ENCODE data around the gene AQP12A.

AQP12A gene

DNA sequence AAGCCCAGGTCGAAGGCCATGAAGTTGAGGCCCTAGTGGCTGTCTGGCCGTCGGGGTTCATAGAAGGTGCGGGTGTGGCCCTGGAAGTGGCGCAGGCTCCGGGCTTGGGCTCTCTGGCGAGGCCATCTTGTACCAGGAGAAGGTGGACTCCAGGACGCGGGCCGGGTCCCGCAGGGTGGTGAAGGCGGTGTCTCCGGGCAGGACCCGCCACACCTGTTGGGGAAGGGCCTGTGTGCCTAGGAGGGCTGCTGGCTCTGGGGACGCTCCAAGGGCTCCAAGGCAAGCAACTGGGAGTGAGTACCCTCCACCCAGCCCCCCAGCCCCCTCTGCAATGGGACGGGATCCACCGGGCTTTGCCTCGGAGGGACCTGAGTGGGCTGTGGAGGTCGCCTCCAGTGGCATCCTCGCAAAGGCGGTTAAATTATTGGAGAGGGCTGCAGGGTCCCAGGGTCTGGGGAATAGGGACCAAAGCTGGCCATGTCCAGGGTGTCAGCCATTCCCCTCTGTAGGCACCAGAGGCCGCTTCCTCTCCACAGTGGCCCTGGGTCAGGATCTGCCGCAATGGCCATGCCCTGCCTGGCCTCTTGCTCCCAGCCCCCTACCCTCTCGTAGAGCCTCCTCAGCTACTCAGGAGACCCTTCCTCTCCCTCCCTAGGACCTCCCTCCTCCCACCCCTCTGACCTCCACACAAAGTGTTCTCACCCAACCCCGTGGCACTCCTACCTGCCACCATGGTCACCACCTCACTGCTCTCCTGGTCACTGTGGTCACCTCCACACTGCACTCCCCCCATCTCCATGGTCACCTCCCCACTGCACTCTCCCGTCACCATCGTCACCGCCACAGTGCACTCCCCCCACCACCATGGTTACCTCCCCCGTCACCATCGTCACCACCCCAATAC, 10.3 kb downstream of the AQP12A start:
- no CpG with 5 or more reads among the region's 30 CpGs for WGBS, 2 donors (ENCODE audit: extremely low coverage in 2 of 2, insufficient read length in 2 of 2, insufficient replicate concordance in 1 of 2)
- H4K91ac ChIP-seq (ENCODE audit: low read depth, low read length, poor library complexity) = no peak overlapping the region
- H3K23ac ChIP-seq (ENCODE audit: low read depth, low read length, poor library complexity) = no peak overlapping the region
- peaks cover 0 to 33% (median 0%) of the 10 kb centered on the region in 3 experiments for H3K27me3 ChIP-seq (ENCODE audit: control insufficient read depth in 3 of 3, insufficient read depth in 3 of 3, low read depth in 1 of 3, low read length in 3 of 3)
- peak overlapping the region; percentile 59 for H3K14ac ChIP-seq (ENCODE audit: low read length)
- H3K27ac ChIP-seq (replicated peaks; ENCODE audit: low read length) = no peak overlapping the region
- no peak overlapping the region for H3K4me3 ChIP-seq (ENCODE audit: low read length in 2 of 2)
- no peaks in the 10 kb centered on the region for H3K79me1 ChIP-seq (ENCODE audit: low read depth, low read length)
- H2BK12ac ChIP-seq (ENCODE audit: low read length) = peak overlapping the region; percentile 58
- no peak overlapping the region for H4K8ac ChIP-seq (ENCODE audit: low read depth, low read length)
- H2BK120ac ChIP-seq (ENCODE audit: low read depth, low read length) = no peak overlapping the region
- H2BK15ac ChIP-seq (ENCODE audit: low read length) = no peak overlapping the region
- no peak for DNase-seq (ENCODE audit: low spot score)
- H2AK5ac ChIP-seq (ENCODE audit: low read depth, low read length) = no peak overlapping the region
- H3K4me2 ChIP-seq (ENCODE audit: insufficient read depth, low read length, poor library complexity, severe bottlenecking) = peak overlapping the region; percentile 2
- H3K36me3 ChIP-seq (replicated peaks in 1 of 2; ENCODE audit: control insufficient read depth in 2 of 2, insufficient read depth in 2 of 2, low read length in 2 of 2) = no peaks in the 10 kb centered on the region
- no peak overlapping the region for H2BK5ac ChIP-seq (ENCODE audit: low read length)
- H3K9me3 ChIP-seq (replicated peaks in 1 of 2; ENCODE audit: control insufficient read depth in 2 of 2, insufficient read depth in 1 of 2, low read depth in 1 of 2, low read length in 2 of 2) = no peaks in the 10 kb centered on the region
- H3K9ac ChIP-seq (ENCODE audit: low read depth, low read length, poor library complexity) = no peak overlapping the region
- no peaks in the 10 kb centered on the region for H3K4me1 ChIP-seq (ENCODE audit: control insufficient read depth in 2 of 2, insufficient read depth in 1 of 2, low read depth in 1 of 2, low read length in 2 of 2)
- H2AFZ ChIP-seq (ENCODE audit: low read length) = no peak overlapping the region
- H3K18ac ChIP-seq (ENCODE audit: low read length) = peak overlapping the region; percentile 57
- no peak overlapping the region for H3K4ac ChIP-seq (ENCODE audit: low read length)

DNA sequence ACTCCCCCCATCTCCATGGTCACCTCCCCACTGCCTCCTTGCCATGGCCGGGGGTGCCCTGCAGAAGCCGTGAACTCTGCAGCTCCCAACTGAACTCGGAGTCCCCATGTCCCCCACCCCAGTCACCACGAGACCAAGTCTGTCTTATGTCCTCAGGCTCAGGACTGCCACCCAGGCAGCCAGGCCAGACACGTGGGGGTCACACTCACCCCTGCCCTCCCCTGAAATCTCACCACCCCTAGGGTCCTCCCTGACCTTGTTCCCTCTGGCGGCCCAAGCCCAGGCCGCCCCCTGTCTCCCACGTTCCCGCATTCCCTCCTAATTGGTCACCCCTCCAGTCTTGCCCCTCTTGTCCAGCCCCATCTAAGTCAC, 11.0 kb downstream of the AQP12A start:
- no peak overlapping the region for H3K27ac ChIP-seq (replicated peaks; ENCODE audit: low read length)
- H2BK5ac ChIP-seq (ENCODE audit: low read length) = no peak overlapping the region
- no peak overlapping the region for H3K4me2 ChIP-seq (ENCODE audit: insufficient read depth, low read length, poor library complexity, severe bottlenecking)
- peak overlapping the region; percentile 59 for H3K14ac ChIP-seq (ENCODE audit: low read length)
- no peak overlapping the region for H4K8ac ChIP-seq (ENCODE audit: low read depth, low read length)
- no peak overlapping the region for H3K4me3 ChIP-seq (ENCODE audit: low read length in 2 of 2)
- H2BK15ac ChIP-seq (ENCODE audit: low read length) = no peak overlapping the region
- H2BK12ac ChIP-seq (ENCODE audit: low read length) = no peak overlapping the region
- no peaks in the 10 kb centered on the region for H3K79me1 ChIP-seq (ENCODE audit: low read depth, low read length)
- H2AK5ac ChIP-seq (ENCODE audit: low read depth, low read length) = no peak overlapping the region
- no peak overlapping the region for H4K91ac ChIP-seq (ENCODE audit: low read depth, low read length, poor library complexity)
- H3K27me3 ChIP-seq (ENCODE audit: control insufficient read depth in 3 of 3, insufficient read depth in 3 of 3, low read depth in 1 of 3, low read length in 3 of 3) = peaks cover 0 to 39% (median 0%) of the 10 kb centered on the region in 3 experiments
- H3K23ac ChIP-seq (ENCODE audit: low read depth, low read length, poor library complexity) = no peak overlapping the region
- no peaks in the 10 kb centered on the region for H3K4me1 ChIP-seq (ENCODE audit: control insufficient read depth in 2 of 2, insufficient read depth in 1 of 2, low read depth in 1 of 2, low read length in 2 of 2)
- H3K4ac ChIP-seq (ENCODE audit: low read length) = no peak overlapping the region
- H2BK120ac ChIP-seq (ENCODE audit: low read depth, low read length) = no peak overlapping the region
- WGBS, 2 donors (ENCODE audit: extremely low coverage in 2 of 2, insufficient read length in 2 of 2, insufficient replicate concordance in 1 of 2) = no CpG with 5 or more reads among the region's 9 CpGs
- no peak overlapping the region for H2AFZ ChIP-seq (ENCODE audit: low read length)
- no peak overlapping the region for H3K9ac ChIP-seq (ENCODE audit: low read depth, low read length, poor library complexity)
- no peak for DNase-seq (ENCODE audit: low spot score)
- H3K36me3 ChIP-seq (replicated peaks in 1 of 2; ENCODE audit: control insufficient read depth in 2 of 2, insufficient read depth in 2 of 2, low read length in 2 of 2) = no peaks in the 10 kb centered on the region
- no peak overlapping the region for H3K18ac ChIP-seq (ENCODE audit: low read length)
- no peaks in the 10 kb centered on the region for H3K9me3 ChIP-seq (replicated peaks in 1 of 2; ENCODE audit: control insufficient read depth in 2 of 2, insufficient read depth in 1 of 2, low read depth in 1 of 2, low read length in 2 of 2)

- H3K4me1 ChIP-seq (ENCODE audit: control insufficient read depth in 2 of 2, insufficient read depth in 1 of 2, low read depth in 1 of 2, low read length in 2 of 2) = no peaks in the 10 kb centered on the region
- H4K8ac ChIP-seq (ENCODE audit: low read depth, low read length) = peak overlapping the region; percentile 29
- H3K18ac ChIP-seq (ENCODE audit: low read length) = peak overlapping the region; percentile 52
- no peak overlapping the region for H2BK120ac ChIP-seq (ENCODE audit: low read depth, low read length)
- H2BK12ac ChIP-seq (ENCODE audit: low read length) = no peak overlapping the region
- peak overlapping the region; percentile 23 for H3K23ac ChIP-seq (ENCODE audit: low read depth, low read length, poor library complexity)
- no peak overlapping the region for H3K27ac ChIP-seq (replicated peaks; ENCODE audit: low read length)
- H3K36me3 ChIP-seq (replicated peaks in 1 of 2; ENCODE audit: control insufficient read depth in 2 of 2, insufficient read depth in 2 of 2, low read length in 2 of 2) = no peaks in the 10 kb centered on the region
- H4K91ac ChIP-seq (ENCODE audit: low read depth, low read length, poor library complexity) = no peak overlapping the region
- H3K4me3 ChIP-seq (ENCODE audit: low read length in 2 of 2) = no peak overlapping the region
- H3K4ac ChIP-seq (ENCODE audit: low read length) = no peak overlapping the region
- H2BK5ac ChIP-seq (ENCODE audit: low read length) = no peak overlapping the region
- H3K79me1 ChIP-seq (ENCODE audit: low read depth, low read length) = no peaks in the 10 kb centered on the region
- no peak overlapping the region for H3K4me2 ChIP-seq (ENCODE audit: insufficient read depth, low read length, poor library complexity, severe bottlenecking)
- no peak for DNase-seq (ENCODE audit: low spot score)
- WGBS, 2 donors (ENCODE audit: extremely low coverage in 2 of 2, insufficient read length in 2 of 2, insufficient replicate concordance in 1 of 2) = no CpG with 5 or more reads among the region's 18 CpGs
- peak overlapping the region; percentile 3 for H2AK5ac ChIP-seq (ENCODE audit: low read depth, low read length)
- no peaks in the 10 kb centered on the region for H3K9me3 ChIP-seq (replicated peaks in 1 of 2; ENCODE audit: control insufficient read depth in 2 of 2, insufficient read depth in 1 of 2, low read depth in 1 of 2, low read length in 2 of 2)
- H2BK15ac ChIP-seq (ENCODE audit: low read length) = peak overlapping the region; percentile 37
- H3K14ac ChIP-seq (ENCODE audit: low read length) = no peak overlapping the region
- H3K27me3 ChIP-seq (ENCODE audit: control insufficient read depth in 3 of 3, insufficient read depth in 3 of 3, low read depth in 1 of 3, low read length in 3 of 3) = peaks cover 0 to 40% (median 0%) of the 10 kb centered on the region in 3 experiments
- H2AFZ ChIP-seq (ENCODE audit: low read length) = no peak overlapping the region
- no peak overlapping the region for H3K9ac ChIP-seq (ENCODE audit: low read depth, low read length, poor library complexity)
These were observed 12.0 kb downstream of the AQP12A start for GRCh38 chr2:240703417-240704341.

DNA sequence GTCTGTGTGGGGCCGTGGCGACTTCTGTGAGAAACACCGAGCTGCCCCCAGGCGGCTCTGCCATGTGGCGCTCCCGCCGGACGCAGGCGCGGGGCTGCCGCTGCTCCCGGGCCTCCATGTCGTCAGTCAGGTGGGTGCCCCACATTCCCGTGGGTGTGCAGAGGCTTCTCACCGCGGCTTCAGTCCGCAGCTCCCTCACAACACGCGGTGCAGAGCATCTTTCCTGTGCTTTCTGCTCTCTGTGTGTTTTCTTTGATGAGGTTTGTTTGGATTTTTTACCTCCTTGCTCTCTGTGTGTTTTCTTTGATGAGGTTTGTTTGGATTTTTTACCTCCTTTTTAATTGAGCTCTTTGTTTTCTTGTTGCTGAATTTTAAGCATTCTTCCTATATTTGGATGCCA, 13.0 kb downstream of the AQP12A start:
- Histone ChIP-seq H3K4me3 (ENCODE audit: low read length in 2 of 2) (no peak overlapping the region), H2BK5ac (ENCODE audit: low read length) (no peak overlapping the region), H3K4me2 (ENCODE audit: insufficient read depth, low read length, poor library complexity, severe bottlenecking) (no peak overlapping the region), H2AK5ac (ENCODE audit: low read depth, low read length) (no peak overlapping the region), H3K4ac (ENCODE audit: low read length) (no peak overlapping the region), H2AFZ (ENCODE audit: low read length) (no peak overlapping the region), H2BK12ac (ENCODE audit: low read length) (no peak overlapping the region), H3K27me3 (ENCODE audit: control insufficient read depth in 3 of 3, insufficient read depth in 3 of 3, low read depth in 1 of 3, low read length in 3 of 3) (peaks cover 0 to 40% (median 0%) of the 10 kb centered on the region in 3 experiments), H3K36me3 (replicated peaks in 1 of 2; ENCODE audit: control insufficient read depth in 2 of 2, insufficient read depth in 2 of 2, low read length in 2 of 2) (no peaks in the 10 kb centered on the region), H4K8ac (ENCODE audit: low read depth, low read length) (no peak overlapping the region), H3K27ac (replicated peaks; ENCODE audit: low read length) (no peak overlapping the region), H3K9me3 (replicated peaks in 1 of 2; ENCODE audit: control insufficient read depth in 2 of 2, insufficient read depth in 1 of 2, low read depth in 1 of 2, low read length in 2 of 2) (no peaks in the 10 kb centered on the region), H3K9ac (ENCODE audit: low read depth, low read length, poor library complexity) (no peak overlapping the region), H3K23ac (ENCODE audit: low read depth, low read length, poor library complexity) (no peak overlapping the region), H2BK15ac (ENCODE audit: low read length) (no peak overlapping the region), H3K4me1 (ENCODE audit: control insufficient read depth in 2 of 2, insufficient read depth in 1 of 2, low read depth in 1 of 2, low read length in 2 of 2) (no peaks in the 10 kb centered on the region), H4K91ac (ENCODE audit: low read depth, low read length, poor library complexity) (no peak overlapping the region), H2BK120ac (ENCODE audit: low read depth, low read length) (no peak overlapping the region), H3K14ac (ENCODE audit: low read length) (no peak overlapping the region), H3K79me1 (ENCODE audit: low read depth, low read length) (no peaks in the 10 kb centered on the region), H3K18ac (ENCODE audit: low read length) (peak overlapping the region; percentile 28)
- no peak for DNase-seq (ENCODE audit: low spot score)
- no CpG with 5 or more reads among the region's 19 CpGs for WGBS, 2 donors (ENCODE audit: extremely low coverage in 2 of 2, insufficient read length in 2 of 2, insufficient replicate concordance in 1 of 2)
